ENCODE results near the gene AGPAT4.
"Not testable (repeated sequence)": the region's sequence is repeated elsewhere in the genome, so short reads cannot be mapped to it uniquely, and the experiment has no call there.

AGPAT4 gene

DNA sequence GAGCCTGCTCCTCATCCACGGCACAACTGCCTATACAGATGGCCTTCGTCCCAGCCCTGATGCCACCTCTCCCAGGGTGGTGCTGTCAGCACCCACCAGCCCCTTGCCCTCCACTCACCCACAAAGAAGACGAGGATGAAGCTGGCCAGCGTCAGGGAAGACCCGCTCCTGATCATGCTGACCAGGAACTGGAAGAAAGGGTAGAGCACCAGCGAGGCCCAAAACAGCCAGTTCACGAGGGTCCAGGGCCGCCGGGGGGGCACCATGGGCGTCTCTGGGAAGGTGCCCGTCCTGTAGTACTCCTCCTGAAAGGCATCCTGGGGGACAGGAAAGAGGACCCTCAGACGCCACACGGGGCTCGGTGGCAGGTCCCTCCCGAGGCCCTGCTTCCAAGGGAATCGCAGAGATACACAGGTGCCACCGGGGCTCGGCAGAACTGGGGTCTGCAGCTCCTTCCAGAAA is 134.5 kb downstream of the AGPAT4 start:
- no peak for DNase-seq (ENCODE audit: low read depth, low spot score)

GRCh38 chr6:161138543-161139303 is 135.1 kb downstream of the AGPAT4 start:
- DNase-seq (ENCODE audit: low read depth, low spot score) = no peak

DNA sequence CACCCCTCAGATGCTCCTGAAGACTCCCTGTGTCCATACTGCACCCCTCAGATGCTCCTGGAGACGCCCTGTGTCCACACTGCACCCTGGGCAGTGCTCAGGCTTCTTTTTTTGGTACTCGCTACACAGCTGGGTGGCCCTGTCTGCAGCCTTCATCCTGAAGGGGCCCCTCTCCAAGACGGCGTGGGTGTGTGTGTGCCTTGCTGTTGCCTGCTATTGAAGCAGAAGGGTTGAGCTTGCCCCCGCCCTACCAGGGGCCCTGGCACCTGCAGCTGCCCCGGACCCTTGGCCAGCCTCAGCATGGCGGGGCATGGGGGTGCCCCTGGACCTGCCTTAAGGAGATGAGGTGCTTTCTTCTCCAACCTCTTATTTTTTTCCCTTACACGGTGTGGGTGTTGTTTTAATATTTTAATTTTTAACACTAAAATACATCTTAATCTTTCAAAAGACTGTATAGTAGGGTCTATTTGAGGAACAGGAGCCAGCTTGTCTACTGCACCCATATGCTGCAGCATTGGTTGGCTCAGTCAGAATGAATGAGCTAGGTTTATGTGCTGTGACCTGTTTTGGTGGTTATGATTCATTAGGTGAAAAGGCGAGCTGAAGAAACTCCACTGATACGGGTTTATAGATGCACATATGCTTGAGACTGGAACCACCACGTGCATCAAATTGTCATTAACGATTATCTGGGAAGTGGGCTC is 135.9 kb downstream of the AGPAT4 start:
- DNase-seq (ENCODE audit: low read depth, low spot score) = no peak

GRCh38 chr6:161137320-161137719 is 136.5 kb downstream of the AGPAT4 start:
- DNase-seq (ENCODE audit: low read depth, low spot score) = no peak

DNA sequence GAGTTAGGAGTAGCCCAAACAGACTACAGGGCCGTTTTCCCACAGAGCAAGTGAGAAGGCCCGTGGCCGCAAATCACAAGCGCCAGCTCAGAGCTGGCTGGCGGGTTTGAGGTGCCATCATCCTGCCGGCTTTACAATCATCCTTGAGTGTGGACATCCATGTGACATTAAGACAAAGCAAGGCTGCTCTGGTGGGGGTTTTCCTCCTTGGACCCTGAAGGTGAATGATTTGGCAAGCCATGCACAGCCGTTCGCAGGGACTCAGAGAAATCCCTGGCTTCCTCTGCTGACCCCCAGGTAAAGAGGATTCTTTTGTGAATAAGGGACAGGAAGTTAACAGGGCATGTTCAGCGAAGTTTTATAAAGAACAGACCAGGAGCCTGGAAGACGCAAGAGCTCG is 137.2 kb downstream of the AGPAT4 start:
- no peak for DNase-seq (ENCODE audit: low read depth, low spot score)

DNA sequence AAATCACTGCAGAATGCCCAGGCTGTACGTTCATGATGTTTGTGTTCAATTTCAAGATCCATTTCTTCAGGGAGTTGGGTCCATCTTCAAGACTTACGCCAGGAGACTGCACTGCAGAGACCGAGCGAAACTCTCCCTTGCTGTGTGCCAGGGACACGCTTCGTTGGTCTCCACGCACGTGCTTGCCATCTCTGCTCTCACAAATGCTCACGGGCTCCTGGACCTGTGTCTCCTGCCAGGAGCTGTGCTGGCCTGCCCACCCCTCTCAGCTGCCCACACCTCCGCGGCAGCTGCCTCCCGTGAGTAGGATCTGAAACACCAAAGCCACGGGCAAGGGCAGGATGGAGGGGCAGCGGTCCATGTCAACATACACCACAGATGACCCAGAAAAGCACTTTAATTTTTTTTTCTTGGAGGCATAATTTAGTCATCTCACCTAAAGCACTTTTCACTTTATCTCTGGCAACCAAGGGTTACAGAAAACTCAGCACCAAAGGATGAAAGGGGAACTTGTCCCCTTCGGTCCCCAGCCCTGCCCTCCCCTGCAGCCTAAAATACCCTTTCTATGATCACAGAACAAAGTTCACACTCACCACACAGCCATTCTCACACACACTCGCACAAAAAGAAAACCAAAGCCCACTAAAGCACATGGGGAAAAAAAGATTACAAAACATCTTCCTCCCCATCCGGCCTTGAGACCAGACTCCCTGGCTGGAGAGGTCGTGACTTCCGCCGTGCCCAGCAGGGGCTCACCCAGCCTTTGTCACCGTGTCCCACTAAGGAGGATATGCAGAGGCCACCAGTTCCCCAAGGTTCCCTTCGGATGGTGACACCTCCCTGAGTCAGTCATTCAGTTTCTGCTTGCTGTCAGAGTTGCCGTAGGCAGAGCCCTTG is 137.9 kb downstream of the AGPAT4 start:
- no peak for DNase-seq (ENCODE audit: low read depth, low spot score)

DNA sequence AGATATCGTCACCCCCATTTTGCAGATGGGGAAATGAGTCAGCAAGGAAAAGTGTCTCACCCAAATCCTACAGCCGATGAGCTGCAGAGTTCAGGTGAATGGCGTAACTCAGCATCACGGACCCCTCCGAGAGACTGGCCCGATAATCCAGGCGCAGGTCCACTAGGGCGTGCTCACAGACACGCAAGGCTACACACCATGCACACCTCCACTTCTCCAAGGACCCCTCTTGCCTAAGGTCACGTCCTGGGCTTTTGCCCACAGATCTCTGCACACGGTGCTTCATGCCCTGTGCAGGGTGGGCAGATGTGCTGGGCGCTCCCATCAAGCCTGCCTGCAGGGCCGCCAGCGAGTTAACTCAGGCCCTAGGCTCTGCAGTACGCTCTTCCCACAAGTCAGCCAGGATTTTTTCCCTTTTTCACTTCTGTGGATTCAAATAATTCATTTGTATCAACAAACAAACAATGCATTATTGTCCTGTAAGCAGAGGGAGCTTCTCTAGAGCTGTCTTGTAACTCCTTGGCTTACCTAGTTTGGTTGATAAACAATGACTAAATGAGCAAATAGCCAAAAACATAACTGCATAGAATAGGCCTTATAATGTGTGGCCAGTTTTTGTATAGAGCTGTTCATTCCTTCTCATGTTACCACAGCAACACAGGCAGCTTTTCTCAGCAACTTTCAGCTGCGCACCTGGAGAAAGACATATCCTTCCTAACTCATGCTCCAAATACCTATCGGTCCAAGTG is 139.1 kb downstream of the AGPAT4 start:
- DNase-seq (ENCODE audit: low read depth, low spot score) = no peak

GRCh38 chr6:161133963-161134362 is 139.9 kb downstream of the AGPAT4 start:
- no peak for DNase-seq (ENCODE audit: low read depth, low spot score)

- DNase-seq (ENCODE audit: low read depth, low spot score) = no peak
Measured at GRCh38 chr6:161132384-161132783, 141.5 kb downstream of the AGPAT4 start.

DNA sequence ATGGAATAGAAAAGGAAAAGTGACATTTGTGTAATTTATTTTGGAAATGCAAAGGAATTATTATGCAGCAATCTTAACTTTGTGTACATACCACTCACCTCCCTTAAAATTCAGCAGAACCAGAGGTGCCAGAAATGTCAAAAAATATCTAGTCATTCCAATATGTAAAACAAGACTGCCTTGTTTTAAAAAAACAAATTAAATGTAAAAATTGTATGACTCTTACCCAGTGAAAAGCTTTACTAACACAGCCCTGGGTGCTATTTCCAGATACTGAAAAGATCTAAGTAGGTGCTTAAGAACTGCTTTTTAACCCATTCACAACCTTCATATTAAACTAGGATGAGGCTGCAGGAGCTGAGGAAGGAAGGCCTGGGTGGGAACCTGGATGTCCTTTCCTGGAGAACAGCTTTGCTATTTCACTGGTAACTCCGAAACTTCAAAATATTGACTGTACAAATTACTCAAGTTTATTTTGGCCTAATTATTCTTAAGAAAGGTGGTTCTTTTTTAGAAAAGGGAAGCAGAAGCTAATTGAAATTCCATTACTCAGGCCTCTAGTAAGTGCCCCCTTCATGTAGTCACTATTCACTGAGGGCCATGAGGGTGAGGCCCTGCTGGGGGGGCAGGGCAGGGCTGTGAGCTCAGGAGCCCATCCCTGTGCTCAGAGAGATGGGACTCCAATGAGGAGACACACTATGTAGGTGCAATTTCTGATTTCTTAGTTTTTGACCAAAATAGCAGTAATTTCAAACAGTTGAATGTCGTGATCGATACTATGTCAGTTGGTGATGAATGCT is 142.7 kb downstream of the AGPAT4 start:
- no peak for DNase-seq (ENCODE audit: low read depth, low spot score)

DNA sequence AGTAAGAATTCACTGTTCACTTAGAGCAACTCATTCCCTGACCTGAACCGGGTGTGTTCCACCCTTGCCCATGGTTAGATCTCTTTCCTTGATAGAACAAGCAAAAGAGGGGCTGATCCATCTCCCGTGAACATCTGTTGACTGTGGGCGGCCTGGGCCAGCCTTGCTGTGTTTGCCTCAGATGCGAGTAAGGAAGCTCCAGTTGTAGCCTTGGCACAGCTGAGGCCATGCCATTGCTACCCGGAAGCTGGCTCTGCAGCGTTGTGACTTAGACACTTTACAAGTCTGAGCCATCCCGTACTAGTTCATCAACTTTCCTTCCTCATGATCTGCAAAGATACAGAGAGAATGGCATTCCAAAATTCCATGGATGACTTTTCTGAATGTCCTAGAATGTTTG is 143.3 kb downstream of the AGPAT4 start:
- DNase-seq (ENCODE audit: low read depth, low spot score) = no peak

DNA sequence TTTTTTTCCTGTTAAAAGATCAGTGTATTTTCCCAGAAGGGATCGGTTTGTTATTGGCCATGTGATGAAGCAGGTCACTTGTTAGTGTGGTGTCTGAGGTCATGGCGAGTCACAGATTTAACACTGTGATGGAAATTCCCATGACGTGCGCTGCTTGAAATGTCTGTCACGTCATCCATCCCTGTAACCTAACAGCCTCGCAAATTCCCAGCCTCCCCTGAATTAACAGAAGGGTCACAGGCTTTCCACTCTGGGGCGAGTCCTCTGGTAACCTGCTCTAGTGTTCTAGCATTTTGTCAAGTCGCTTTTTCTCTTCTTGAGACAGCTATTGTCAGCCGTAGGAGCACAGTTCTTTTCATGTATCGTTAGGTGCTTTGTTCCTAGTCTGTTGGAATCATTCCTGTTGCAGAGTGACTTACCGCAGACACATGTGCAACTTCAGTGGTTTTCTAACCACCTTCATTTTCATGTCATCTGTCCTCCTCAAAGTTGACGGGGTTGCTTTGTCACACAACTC is 145.1 kb downstream of the AGPAT4 start:
- DNase-seq (ENCODE audit: low read depth, low spot score) = no peak

DNA sequence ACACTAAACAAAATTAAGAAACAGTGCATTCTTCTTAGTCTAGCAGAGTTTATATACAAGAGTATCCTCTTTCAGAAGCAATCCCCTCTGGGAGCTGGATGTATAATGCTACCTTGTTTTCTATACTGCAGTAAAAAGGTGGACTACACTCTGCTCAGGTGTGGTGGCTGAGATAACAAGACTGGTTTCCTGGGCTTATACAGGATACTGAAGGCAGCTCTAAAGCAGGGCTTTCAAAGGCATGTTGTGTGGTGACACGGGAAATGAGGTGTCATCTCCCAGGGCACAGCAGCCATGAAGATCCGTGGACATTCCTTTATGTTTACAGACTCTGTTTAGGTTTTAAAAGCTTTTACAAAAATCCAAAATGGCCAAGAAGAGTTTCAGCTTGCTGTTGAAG is 145.6 kb downstream of the AGPAT4 start:
- DNase-seq (ENCODE audit: low read depth, low spot score) = no peak

DNA sequence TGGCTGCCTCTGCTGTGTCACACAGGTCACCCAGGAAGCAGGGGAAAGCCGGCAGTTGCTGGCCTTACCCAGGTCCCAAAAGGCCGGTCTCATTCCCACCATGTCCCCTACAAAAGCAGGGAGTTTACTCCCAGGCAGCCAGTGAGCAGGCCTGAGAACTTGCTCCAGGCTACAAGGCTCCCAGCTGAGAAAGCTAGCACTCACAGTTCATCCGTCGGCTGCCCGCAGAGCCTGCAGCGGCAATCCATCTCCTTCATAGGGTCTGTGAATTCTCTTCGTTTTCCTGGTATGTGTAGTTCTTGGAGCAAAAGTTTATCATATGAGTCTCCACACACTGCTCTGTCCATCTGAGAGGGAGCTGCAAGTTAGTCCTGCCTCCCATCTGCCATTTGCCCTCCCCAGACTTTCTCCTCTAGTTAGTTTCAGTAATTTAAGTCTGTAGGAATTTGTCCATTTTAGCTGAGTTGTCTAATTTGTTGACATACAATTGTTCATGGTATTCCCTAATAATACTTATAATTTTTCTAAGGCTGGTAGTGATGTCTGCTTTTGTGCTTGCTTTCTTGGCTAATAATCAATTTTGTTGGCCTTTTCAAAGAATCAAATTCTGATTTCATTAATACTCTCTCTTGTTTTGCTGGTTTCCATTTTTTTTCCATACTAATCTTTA is 146.7 kb downstream of the AGPAT4 start:
- no peak for DNase-seq (ENCODE audit: low read depth, low spot score)

- DNase-seq (ENCODE audit: low read depth, low spot score) = no peak
Measured at GRCh38 chr6:161125591-161125990, 148.3 kb downstream of the AGPAT4 start.

- not testable (repeated sequence) for DNase-seq (ENCODE audit: low read depth, low spot score)
Measured at GRCh38 chr6:161123319-161123718, 150.5 kb downstream of the AGPAT4 start.

DNA sequence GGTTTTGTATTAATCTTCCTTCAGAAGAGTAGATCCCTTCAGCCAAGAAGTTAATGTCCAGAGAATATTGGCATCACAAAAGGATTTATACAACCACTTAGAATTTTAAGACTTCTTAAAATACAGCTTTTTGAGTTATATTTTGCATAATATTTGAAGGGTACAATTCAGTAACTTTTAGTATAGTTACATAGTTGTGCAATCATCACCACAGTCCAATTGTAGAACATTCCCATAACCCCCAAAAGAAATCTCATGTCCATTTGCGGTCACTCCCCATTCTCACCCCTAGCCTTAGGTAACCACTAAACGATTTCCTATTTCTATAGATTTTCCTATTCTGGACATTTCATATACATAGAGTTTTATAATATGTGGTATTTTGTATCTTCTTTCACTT is 155.9 kb downstream of the AGPAT4 start:
- no peak for DNase-seq (ENCODE audit: low read depth, low spot score)

DNA sequence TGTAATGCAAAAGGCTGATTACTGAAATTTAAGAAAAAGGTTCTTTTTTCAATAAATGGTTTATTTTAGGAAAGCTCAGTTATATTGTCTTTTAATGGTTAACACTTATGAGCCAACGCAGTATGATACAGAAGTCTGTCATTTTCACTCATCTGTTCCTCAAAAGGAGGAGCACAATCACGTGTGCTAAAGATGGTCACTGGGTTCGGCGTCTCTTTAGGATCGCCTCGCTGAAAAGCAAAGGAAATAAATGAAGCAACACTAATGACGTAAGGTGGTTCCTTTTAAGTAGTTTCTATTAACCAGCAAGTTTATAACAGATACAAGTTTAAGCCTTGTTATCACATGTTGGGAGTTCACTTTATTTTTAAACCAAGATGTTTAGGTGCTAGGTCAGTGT is 156.6 kb downstream of the AGPAT4 start:
- no peak for DNase-seq (ENCODE audit: low read depth, low spot score)

DNA sequence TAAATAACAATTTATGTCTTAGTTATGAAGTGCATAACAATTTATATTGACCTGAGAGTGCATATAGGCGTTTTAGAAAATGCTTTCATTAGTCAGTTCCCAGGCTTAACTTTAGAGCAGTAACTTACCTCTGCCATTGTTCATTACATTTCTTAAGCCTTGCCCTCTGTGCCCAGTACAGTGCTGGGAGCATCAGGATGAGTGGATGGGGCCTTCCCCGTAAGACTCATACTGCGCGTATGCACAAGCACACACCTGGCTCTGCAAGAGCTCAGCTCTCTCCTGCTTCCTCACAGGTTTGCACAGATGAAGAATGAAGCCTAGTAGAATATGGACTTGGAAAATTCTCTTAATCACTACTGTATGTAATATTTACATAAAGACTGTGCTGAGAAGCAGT is 157.3 kb downstream of the AGPAT4 start:
- DNase-seq (ENCODE audit: low read depth, low spot score) = no peak

DNA sequence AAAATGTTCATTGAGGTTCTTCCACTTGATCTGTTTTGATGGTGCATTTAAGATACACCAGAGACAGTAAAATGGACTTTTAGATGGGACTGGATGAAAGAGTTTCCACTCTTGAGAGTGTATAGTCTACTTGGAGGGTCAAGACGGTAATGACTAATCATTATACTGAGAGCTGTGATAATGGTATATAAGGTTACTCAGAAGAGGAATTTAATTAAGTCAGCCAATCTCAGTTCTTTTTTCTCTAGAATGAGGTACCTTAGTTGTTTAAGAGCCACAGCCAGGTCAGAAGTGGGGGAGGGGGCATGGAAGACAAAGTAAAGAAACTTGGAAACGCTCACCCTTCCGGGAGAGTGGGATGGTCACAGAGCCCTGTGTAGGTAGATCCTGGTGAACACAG is 158.4 kb downstream of the AGPAT4 start:
- DNase-seq (ENCODE audit: low read depth, low spot score) = no peak

Measured in iPS DF 19.7 (cell line).